Lower leg skin (tissue), 4 donors: ENCODE results near the gene ANO6. TPM values are rescaled to one million over a fixed set of nuclear protein-coding genes. Genes with fewer than 3 reads are reported as not detected.

Source experiments
- DNase-seq, 2 donors: peaks; one replicate each; pipeline ENCODE4 v3.0.0-alpha.2; 2019; ENCODE audit warnings: low spot score in 2 of 2
- H3K4me3 ChIP-seq: fragments of 200-600 bp; sonication (generic); 2 replicates; pipeline ENCODE4 v1.5.1; 2017; ENCODE audit warnings: mild to moderate bottlenecking, low read depth; ENCODE audit not compliant: poor library complexity, severe bottlenecking
- POLR2A ChIP-seq, 2 donors: fragments of 450-650 bp; IDR thresholded peaks; one replicate each; pipeline ENCODE4 v1.6.1; 2016 to 2017; ENCODE audit warnings: antibody characterized with exemption in 2 of 2, mild to moderate bottlenecking in 1 of 2, moderate library complexity in 1 of 2
- WGBS, 2 donors: methylation state at CpG; one replicate each; pipeline ENCODE4 v1.1.5; 2018; 5-methylcytosine and 5-hydroxymethylcytosine counted together
- intact Hi-C: fragments of 100-400 bp; cut with DNase I; formaldehyde crosslinking; loops from one replicate; pipeline ENCODE4 v1.15.0; 2023; ENCODE audit warnings: low total_unique reads
- total RNA-seq, 4 donors: library from RNA; depleted of rRNA; stranded (reverse); fragments of >200 nt; gene quantifications; one replicate each; pipeline ENCODE4 v1.1.0, GENCODE V29; 2016
- TF ChIP-seq, protein P1 (sequence below), 3 donors: fragments of 450-650 bp; IDR thresholded peaks; one replicate each; pipeline ENCODE4 v1.5.1; 2016; ENCODE audit warnings: antibody characterized with exemption in 3 of 3, mild to moderate bottlenecking in 3 of 3, moderate library complexity in 2 of 3

Gene ANO6
- total RNA-seq, 4 donors from 2014 or later, result 36.3 to 41.1 (median 38.9) TPM

DNA sequence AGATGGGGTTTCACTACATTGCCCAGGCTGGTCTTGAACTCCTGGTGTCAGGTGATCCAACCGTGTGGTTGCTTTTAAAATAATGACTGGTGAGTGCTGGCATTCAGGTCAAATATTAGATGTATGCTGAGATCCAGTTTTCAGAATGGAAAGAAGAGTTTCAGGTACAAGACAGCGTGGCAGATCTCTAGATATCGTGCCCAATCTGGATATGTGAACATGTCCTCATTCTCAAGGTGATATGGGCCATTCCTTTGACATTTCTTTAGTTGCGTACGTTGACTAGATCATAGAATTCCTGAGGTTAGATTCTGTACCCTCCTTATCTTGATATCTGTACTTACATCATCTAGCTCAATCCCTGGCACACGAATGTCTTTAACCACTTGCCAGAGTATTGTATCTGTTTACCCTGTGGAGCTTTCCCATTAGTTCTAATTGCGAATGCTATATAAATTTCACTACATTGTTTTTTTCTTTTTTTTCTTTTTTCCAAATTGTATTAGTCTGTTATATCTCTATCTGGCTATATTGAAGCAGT, 80.2 kb downstream of the ANO6 start:
- TF ChIP-seq, protein P1, sequence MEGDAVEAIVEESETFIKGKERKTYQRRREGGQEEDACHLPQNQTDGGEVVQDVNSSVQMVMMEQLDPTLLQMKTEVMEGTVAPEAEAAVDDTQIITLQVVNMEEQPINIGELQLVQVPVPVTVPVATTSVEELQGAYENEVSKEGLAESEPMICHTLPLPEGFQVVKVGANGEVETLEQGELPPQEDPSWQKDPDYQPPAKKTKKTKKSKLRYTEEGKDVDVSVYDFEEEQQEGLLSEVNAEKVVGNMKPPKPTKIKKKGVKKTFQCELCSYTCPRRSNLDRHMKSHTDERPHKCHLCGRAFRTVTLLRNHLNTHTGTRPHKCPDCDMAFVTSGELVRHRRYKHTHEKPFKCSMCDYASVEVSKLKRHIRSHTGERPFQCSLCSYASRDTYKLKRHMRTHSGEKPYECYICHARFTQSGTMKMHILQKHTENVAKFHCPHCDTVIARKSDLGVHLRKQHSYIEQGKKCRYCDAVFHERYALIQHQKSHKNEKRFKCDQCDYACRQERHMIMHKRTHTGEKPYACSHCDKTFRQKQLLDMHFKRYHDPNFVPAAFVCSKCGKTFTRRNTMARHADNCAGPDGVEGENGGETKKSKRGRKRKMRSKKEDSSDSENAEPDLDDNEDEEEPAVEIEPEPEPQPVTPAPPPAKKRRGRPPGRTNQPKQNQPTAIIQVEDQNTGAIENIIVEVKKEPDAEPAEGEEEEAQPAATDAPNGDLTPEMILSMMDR (IDR thresholded peaks at IDR 0.05), result no peak
- no peak for TF ChIP-seq POLR2A (IDR thresholded peaks at IDR 0.05)
- WGBS, 2 donors, result 50 to 66% methylated on average over 7 of the region's 7 CpGs
- H3K4me3 ChIP-seq, result no peak overlapping the region
- intact Hi-C loops, result no loop called here
- DNase-seq, result no peak

DNA sequence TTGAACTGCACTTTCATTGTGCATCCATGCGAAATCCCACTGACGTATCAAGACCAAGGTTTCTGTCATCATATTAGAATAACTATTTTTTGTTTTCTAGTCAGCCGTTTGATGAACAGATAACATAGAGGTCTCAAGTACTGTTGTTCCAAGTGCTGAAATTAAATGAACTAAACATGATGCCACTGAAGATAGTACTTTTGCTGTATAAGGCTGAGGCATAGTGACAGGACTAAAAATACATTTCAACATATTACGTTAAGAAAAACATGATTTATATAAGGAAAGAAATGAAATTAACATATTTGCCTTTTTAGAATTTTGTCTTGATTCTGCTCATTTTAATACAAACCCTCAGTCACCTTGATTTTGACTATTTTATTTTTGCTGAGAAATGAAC, 82.2 kb downstream of the ANO6 start:
- TF ChIP-seq, protein P1 (IDR thresholded peaks at IDR 0.05), result no peak
- TF ChIP-seq POLR2A (IDR thresholded peaks at IDR 0.05), result no peak
- intact Hi-C loops, result no loop called here
- WGBS, 2 donors, result 74 to 75% methylated on average over 4 of the region's 4 CpGs
- no peak overlapping the region for H3K4me3 ChIP-seq
- no peak for DNase-seq

DNA sequence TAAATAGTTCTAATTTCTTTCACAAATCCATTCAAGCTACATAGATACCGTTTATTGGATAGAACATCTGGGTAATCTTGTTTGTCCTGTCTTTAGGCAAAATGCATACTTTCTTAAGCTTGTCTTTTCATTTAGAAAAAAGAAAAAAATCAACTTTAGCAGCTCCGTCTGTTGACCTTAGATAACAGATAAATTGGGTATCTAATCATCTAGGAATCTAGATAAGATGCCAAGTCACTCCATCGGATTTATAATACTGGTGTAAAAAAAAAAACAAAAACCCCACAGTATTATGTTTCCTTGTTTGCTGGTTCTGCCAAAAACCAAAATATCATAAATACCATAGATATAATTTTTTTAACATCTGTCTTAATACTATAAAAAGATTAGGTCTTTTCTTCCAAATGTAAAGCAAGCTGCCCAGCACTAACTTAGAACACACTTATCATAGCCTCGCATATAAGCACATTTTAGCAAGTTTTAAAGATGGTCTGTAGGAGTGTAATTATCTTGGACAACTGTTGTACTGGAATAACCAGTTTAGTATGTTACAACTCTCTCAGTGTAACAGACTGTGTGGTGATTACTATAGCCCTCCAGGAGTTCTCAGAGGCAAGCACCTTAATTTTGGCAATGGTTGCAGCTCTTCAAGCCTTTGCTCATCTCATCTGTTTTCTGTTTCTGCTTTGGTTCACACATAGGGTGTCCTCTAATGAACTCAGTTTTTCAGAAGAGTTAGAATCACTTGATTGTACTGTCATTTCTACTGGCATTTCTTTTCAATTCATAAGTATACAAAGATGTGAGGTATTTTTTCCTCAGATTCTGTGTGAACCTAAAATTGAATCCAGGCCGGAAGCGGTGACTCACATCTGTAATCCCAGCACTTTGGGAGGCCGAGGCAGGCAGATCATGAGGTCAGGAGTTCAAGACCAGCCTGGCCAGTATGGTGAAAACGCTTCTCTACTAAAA, 83.1 kb downstream of the ANO6 start:
- TF ChIP-seq, protein P1 (IDR thresholded peaks at IDR 0.05), result no peak
- TF ChIP-seq POLR2A (IDR thresholded peaks at IDR 0.05), result no peak
- DNase-seq, result no peak
- no peak overlapping the region for H3K4me3 ChIP-seq
- 15 to 20% methylated on average over 8 of the region's 8 CpGs for WGBS, 2 donors
- intact Hi-C loops, result no loop called here

DNA sequence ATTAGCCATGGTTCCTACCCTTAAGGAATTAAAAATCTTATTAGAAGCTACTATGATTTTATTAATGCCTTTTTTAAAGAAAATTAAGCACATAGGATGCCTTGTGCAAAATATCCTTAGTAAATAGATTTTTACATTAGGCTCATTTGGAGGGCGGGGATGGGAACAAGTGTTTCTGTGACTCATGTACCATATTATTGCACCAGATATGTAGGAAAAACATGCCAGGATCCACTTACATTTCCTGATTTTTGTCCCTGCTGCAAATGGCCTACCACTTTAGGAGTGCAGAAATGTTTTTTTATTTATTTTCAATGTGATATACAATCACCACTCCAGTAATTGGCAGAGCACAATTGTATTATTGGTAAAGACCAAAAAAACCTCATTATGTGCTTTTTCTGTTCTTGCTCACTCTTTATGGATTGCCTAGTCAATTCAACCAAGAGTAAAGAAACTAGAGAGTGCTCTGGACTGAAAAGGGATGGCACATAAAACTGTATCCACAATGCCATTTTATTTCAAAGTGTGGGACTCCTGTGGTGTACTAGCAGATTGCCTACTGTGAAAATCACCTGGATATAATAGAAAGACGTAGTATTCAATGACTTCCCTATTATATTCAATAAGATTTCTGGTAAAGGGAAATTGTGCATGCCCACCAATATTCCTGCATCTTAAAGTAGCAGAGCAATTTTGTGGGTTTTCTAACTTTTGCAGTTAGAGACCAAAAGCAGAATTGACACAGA, 86.9 kb downstream of the ANO6 start:
- TF ChIP-seq POLR2A (IDR thresholded peaks at IDR 0.05), result no peak
- TF ChIP-seq, protein P1 (IDR thresholded peaks at IDR 0.05), result no peak
- no peak overlapping the region for H3K4me3 ChIP-seq
- DNase-seq, result no peak
- intact Hi-C loops, result no loop called here
- WGBS, 2 donors, result 88 to 89% methylated on average over 2 of the region's 2 CpGs

DNA sequence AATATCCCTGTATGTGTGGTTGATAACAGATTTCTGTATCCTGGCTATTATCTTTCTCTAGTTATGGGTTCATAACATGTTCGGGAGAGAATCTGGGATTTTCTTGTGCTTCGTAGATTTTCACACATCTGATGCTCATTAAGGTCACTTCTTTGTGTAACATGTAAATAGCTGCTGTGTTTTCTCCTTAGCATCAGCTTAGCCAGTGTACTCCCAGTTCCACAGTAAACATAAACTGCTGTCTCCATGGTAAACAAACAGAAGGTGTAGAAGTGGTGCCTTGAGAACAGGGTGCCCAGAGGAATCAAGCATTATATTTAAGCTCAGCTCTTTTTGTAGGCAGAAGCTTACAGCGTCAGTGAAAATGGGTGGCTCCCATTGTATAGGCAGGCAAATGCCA, 88.0 kb downstream of the ANO6 start:
- intact Hi-C loops, result no loop called here
- TF ChIP-seq POLR2A (IDR thresholded peaks at IDR 0.05), result no peak
- TF ChIP-seq, protein P1 (IDR thresholded peaks at IDR 0.05), result no peak
- no peak overlapping the region for H3K4me3 ChIP-seq
- no peak for DNase-seq
- WGBS, 2 donors, result 54 to 61% methylated on average over 3 of the region's 3 CpGs
